GM10266 (cell line): Measurements from ENCODE around the gene PIGC.
A peak's percentile ranks its signal among the peaks of the same experiment; 100 is the strongest.

Experiments
- DNase-seq: peaks from one replicate; pipeline ENCODE4 v3.0.0; 2012; ENCODE audit errors: extremely low spot score
- TF ChIP-seq, protein P1 (sequence below): IDR thresholded peaks from 2 replicates; pipeline ENCODE4 v1.5.1; 2012; ENCODE audit warnings: mild to moderate bottlenecking, low read depth; ENCODE audit not compliant: control insufficient read depth, insufficient read depth; ENCODE audit errors: missing control alignments

The PIGC gene

DNA sequence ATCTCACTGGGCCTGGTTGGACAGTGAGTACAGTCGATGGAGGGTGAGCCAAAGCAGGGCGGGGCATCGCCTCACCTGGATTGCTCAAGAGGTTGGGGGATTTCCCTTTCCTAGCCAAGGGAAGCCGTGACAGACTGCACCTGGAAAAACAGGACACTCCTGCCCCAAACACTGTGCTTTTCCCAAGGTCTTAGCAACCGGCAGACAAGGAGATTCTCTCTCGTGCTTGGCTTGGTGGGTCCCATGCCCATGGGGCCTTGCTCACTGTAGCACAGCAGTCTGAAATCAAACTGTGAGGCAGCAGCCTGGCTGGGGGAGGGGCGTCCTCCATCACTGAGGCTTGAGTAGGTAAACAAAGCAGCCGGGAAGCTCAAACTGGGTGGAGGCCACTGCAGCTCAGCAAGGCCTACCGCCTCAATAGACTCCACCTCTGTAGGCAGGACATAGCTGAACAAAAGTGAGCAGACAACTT, 12.1 kb downstream of the PIGC start:
- DNase-seq, result no peak
- TF ChIP-seq, protein P1, sequence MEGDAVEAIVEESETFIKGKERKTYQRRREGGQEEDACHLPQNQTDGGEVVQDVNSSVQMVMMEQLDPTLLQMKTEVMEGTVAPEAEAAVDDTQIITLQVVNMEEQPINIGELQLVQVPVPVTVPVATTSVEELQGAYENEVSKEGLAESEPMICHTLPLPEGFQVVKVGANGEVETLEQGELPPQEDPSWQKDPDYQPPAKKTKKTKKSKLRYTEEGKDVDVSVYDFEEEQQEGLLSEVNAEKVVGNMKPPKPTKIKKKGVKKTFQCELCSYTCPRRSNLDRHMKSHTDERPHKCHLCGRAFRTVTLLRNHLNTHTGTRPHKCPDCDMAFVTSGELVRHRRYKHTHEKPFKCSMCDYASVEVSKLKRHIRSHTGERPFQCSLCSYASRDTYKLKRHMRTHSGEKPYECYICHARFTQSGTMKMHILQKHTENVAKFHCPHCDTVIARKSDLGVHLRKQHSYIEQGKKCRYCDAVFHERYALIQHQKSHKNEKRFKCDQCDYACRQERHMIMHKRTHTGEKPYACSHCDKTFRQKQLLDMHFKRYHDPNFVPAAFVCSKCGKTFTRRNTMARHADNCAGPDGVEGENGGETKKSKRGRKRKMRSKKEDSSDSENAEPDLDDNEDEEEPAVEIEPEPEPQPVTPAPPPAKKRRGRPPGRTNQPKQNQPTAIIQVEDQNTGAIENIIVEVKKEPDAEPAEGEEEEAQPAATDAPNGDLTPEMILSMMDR, result no peak

DNA sequence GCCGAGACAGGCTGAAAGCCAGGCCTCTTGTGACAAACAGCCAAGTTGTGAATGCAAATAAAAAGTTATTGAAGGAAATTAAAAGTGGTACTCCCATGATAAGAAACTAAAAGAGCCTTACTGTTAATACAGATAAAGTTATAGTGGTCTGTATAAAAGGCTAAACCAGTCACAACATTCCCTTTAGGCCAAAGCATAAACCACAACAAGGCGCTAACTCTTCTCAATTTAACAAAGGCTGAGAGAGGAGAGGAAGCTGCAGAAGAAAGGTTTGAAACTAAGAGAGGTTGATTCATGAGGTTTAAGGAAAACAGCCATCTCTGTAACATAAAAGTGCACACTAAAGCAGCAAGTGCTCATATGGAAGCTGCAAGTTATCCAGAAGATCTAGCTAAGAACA, 12.7 kb downstream of the PIGC start:
- TF ChIP-seq, protein P1, result no peak
- DNase-seq, result no peak

DNA sequence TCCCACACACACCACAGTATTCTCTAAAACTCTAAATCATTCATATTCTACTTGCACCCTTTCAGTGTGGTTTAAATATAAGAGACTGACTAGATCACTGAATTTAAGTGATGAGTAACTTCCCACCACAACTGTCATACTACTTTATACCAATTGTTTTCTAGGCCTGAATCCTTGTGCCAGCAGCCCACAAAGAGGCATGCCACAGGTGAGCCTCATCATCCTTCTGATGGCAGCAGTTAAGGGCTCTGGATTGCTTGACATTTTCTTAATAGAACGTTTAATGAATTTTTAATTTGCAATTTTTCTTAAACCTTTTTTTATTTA, 13.8 kb downstream of the PIGC start:
- TF ChIP-seq, protein P1, result no peak
- no peak for DNase-seq

DNA sequence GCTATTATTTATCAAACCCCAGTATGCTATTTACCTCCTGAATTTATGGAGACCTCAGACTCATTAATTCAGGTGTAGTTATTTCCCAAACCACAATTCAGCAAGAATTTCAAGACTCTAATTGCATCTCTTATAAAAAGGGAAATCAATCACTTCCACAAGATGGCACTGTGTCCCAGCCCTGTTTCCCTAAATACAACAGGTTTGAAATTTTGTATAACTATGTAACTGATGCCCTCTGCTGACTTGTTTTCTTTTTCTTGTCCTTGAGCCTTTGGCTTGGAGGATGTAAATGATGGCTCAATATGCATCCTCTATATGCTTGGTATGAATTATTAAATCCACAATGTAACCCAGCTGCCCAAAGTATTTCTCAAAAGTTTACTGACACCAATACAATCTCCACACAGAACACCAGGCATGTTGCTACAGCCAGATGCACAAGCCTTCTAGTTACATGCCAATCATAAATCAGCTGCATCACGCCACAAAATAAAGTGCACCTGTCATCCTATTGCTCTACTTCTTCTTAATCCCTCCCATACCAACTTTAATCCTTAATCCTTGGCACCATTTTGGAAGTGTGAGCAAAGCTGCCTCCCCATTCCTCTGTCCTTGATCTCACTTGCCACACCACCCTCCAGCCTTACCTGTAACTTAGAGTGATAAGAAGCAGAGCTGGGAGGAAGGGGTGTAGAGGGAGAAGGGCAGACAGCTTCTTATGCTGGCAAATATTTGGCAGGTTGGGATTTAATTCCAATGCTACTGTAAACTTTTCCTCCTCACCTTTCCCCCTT, 14.3 kb downstream of the PIGC start:
- TF ChIP-seq, protein P1, result peak; percentile 49
- DNase-seq, result peak; percentile 39

DNA sequence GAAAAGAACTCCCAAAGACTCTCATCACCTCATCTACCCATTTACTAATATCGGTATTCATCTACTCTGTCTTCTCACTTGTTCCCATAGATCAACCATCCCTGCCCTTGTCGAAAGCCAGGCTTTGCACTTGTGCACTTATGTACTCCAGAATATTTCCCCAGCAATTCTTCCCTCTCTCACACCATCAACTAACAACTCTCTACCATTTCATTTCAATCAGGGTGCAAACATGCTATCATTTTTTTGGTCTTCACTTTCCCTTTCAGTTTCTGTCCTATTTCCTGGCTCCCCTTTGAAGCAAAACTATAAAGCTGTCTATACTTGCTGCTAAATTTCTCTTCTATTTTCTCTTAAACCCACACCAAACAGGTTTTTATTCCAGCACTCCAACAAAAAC, 16.7 kb downstream of the PIGC start:
- TF ChIP-seq, protein P1, result no peak
- no peak for DNase-seq

DNA sequence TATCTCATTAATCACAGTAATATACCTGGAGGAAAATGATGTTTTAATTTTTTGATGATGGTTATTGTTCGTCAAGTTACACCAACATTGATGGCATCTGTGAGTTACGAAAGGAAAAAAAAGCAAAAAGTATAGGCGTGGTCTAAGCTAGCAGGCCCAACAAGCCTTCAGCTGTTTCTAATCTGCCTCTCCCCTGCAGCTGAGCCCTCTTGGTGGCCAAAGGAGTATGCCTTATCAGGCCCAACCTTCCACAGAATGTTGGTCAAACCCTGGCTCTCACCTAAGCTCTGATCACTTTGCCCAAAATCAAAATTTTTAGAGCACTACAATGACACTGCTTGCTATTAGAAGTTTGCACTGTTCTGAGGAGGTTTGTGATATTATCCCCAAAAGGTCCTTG, 18.5 kb downstream of the PIGC start:
- DNase-seq, result no peak
- TF ChIP-seq, protein P1, result no peak

DNA sequence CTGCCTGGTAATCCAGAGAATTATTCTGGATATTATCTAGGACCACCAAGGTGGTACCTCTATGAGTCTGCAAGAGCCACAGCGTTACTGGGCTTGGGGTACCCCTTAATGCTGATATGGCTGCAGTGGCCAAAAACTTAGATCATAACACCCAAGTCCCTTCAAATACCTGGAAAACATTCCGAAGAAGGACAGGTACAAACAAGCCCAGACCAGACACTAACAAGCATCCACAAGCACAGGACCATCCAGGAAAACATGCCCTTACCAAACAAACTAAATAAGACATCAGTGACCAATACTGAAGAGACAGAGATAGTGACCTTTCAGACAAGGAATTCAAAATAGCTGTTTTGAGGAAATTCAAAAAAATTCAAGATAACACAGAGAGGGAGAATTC, 20.5 kb downstream of the PIGC start:
- DNase-seq, result no peak
- TF ChIP-seq, protein P1, result no peak
